Measurements from ENCODE around the gene RAD17.
"Not testable (repeated sequence)": the region's sequence is repeated elsewhere in the genome, so short reads cannot be mapped to it uniquely, and the experiment has no call there.

Gene RAD17

DNA sequence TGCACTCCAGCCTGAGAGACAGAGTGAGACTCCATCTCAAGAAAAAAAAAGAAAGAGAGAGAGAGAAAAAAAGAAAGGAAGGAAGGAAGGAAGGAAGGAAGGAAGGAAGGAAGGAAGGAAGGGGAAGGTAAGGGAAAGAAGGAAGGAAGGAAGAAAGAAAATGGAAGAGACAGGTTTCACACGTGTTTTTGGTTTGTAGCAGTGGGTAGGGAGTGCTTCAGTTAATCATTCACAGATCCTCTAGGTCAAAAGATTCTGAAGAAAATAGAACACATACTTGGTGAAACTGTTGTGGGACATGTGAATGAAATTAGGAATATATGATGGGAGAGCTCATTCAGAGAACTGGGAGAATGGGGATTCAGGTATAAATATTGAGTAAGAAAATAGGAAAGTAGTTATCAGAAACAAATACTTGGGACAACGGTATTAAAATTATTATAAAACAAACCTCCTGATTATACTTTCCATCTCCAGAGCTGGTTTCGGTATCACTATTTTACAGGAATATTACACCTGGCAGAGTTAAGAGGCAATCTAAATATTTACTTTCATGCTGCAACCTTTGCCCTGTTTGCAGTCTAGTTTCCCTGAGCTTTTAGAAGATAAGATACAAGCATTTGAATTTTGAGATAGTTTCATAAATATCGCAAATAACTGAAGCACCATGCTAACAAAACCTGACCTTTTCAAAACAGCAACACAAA lies 82.5 kb downstream of the RAD17 start:
- no peak for DNase-seq (ENCODE audit: low read depth)
- no peak overlapping the region for H3K4me3 ChIP-seq (replicated peaks; ENCODE audit: low read depth, low read length)

DNA sequence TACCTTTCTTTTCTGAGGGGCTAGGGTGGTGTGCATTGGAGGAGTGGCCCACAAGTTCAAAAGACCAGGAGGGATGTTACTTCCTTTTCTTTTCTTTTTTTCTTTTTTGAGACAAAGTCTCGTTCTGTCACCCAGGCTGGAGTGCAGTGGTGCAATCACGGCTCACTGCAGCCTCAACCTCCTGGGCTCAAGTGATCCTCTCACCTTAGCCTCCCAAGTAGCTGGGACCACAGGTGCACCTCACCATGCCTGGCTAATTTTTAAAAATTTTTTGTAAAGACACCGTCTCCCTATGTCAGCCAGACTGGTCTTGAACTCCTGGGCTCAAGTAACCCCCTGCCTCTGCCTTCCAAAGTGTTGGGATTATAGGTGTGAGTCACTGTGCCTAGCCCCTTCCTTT lies 83.9 kb downstream of the RAD17 start:
- DNase-seq (ENCODE audit: low read depth); H3K4me3 ChIP-seq (replicated peaks; ENCODE audit: low read depth, low read length): not testable (repeated sequence)

More for the DNA sequence above, 82.5 kb downstream of the RAD17 start:
- TF ChIP-seq, protein P1, sequence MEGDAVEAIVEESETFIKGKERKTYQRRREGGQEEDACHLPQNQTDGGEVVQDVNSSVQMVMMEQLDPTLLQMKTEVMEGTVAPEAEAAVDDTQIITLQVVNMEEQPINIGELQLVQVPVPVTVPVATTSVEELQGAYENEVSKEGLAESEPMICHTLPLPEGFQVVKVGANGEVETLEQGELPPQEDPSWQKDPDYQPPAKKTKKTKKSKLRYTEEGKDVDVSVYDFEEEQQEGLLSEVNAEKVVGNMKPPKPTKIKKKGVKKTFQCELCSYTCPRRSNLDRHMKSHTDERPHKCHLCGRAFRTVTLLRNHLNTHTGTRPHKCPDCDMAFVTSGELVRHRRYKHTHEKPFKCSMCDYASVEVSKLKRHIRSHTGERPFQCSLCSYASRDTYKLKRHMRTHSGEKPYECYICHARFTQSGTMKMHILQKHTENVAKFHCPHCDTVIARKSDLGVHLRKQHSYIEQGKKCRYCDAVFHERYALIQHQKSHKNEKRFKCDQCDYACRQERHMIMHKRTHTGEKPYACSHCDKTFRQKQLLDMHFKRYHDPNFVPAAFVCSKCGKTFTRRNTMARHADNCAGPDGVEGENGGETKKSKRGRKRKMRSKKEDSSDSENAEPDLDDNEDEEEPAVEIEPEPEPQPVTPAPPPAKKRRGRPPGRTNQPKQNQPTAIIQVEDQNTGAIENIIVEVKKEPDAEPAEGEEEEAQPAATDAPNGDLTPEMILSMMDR (IDR thresholded peaks at IDR 0.05; ENCODE audit: low read length, missing control alignments) = no peak

DNA sequence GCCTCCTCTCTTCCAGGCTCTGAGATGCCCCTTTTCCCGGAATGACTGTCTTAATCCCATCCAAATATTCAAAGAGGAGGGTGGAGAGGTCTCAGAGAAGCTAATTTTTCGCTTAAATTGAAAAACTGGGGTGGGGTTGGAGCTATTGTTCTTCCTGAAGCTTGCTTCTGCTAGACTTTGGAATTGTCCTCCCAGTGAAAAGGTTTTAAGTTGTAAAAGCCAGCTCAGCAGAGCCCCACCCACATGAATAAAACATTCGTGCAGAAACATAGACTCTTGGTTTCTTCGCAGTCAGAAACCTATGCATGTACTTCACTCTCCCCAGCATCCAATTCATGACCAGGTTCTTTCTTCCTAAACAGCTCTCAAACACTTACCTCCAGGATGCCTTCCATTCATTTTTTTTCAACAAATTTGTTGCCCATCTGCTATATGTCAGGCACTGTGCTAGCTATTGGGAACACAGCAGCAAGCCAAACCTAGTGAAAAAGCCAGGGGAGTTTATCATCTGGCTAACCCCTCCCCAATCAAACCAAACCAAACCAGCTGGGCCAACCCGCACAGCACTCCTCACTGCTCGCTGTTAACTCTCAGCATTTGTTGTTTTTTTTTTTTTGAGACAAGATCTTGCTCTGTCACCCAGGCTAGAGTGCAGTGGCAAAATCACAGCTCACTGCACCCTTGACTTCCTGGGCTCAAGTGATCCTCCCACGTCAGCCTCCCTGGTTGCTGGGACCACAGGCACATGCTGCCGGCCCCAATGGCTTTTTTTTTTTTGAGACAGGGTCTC lies 85.0 kb downstream of the RAD17 start:
- DNase-seq (ENCODE audit: low read depth) = no peak
- TF ChIP-seq, protein P1 (IDR thresholded peaks at IDR 0.05; ENCODE audit: low read length, missing control alignments) = no peak
- H3K4me3 ChIP-seq (replicated peaks; ENCODE audit: low read depth, low read length) = no peak overlapping the region

DNA sequence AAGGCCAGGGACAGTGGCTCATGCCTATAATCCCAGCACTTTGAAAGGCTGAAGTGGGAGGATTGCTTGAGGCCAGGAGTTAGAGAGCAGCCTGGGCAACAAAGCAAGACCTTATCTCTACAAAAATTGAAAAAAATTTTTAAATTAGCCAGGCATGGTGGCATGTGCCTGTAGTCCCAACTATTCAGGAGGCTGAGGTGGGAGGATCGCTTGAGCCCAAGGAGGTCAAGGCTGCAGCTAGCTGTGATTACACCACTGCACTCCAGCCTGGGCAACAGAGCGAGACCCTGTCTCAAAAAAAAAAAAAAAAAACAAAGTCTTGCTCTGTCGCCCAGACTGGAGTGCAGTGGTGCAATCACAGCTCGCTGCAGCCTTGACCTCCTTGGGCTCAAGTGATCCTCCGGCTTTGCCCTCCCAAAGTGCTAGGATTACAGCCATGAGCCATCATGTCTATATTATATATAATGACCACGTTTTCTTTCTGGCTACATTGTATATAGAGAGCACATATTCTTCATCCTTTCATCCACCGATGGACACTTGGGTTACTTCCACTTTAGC lies 85.9 kb downstream of the RAD17 start:
- not testable (repeated sequence) for H3K4me3 ChIP-seq (replicated peaks; ENCODE audit: low read depth, low read length); DNase-seq (ENCODE audit: low read depth)

DNA sequence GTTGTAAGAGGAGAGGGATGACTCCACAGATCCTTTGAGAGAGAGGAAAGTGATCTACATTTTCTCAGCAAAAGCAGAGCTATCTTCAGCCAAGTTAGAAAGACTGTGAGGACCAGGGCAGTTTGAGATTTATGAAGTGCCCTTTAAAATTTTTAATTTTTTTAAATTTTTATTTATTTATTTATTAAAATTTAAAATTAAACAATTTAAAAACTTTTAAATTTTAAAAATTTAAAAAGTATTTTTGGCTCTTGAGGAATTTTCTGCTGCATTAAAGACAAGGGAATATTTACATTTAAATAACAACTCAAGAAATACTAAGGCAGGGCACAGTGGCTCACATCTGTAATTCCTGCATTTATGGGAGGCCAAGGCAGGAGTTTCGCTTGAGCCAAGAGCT lies 92.6 kb downstream of the RAD17 start:
- DNase-seq (ENCODE audit: low read depth) = no peak
- TF ChIP-seq, protein P1 (IDR thresholded peaks at IDR 0.05; ENCODE audit: low read length, missing control alignments) = no peak

More for the DNA sequence above, 92.6 kb downstream of the RAD17 start:
- H3K4me3 ChIP-seq (replicated peaks; ENCODE audit: low read depth, low read length) = no peak overlapping the region

Data from fibroblast of pulmonary artery (primary cell).